ENCODE results near the gene POLR3C.
"Not testable (repeated sequence)": the region's sequence is repeated elsewhere in the genome, so short reads cannot be mapped to it uniquely, and the experiment has no call there.

The POLR3C gene, protein sequence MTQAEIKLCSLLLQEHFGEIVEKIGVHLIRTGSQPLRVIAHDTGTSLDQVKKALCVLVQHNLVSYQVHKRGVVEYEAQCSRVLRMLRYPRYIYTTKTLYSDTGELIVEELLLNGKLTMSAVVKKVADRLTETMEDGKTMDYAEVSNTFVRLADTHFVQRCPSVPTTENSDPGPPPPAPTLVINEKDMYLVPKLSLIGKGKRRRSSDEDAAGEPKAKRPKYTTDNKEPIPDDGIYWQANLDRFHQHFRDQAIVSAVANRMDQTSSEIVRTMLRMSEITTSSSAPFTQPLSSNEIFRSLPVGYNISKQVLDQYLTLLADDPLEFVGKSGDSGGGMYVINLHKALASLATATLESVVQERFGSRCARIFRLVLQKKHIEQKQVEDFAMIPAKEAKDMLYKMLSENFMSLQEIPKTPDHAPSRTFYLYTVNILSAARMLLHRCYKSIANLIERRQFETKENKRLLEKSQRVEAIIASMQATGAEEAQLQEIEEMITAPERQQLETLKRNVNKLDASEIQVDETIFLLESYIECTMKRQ

DNA sequence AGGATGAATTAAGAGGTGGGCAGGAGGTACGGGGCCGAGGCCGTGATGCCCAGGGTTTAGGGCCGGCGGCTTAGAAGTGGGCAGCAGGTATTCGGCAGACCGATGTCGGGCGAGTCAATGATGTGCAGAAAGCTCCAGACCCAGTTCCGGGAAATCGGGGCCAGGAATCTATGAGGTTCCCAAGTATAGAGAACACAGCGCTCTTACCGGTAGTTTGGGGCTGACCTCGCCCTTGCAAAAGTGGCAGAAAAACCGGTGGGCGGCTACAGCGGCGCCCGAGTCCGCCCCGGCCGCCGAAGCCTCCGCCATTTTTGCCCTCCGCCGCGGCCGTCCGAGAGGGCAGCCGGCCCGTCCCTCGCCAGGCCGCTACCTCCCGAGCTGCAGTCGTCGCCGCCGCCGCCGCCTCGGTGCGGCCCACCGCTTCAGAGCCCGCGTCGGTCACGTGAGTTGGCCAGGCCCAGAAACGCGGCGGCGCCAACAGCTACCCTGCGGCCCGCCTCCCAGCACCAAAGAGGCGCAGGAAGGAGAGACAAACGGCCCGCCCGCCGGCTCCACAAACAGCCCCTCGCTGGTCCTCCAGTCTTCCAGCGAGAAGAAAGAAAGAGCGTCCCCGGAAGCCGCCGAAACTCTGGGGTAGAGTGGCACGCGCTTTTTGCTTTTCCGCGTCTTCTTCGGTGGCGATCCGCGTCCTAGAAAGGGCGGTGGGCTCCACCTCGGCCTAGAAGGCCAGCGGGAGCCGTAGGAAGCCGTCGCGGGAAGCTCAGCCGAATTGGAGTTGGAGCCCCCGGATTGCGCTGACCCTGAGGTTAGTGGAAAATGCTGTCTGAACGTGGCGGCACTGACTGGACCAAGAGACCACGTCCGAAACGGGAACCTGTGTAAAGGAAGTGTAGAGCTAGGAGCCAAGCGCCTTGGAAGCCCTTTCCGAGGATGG, at the start of gene POLR3C, which contains the start of gene RNF115:
POLR3C (plus strand) TSS at position 636 of the 934 bp plus-strand sequence. CDS start 1,577 bp downstream, outside the sequence.
RNF115 (minus strand) TSS at position 531 of the 934 bp plus-strand sequence; CDS start at position 309, 222 bp downstream.
- peak; percentile 98 to 100 for DNase-seq

DNA sequence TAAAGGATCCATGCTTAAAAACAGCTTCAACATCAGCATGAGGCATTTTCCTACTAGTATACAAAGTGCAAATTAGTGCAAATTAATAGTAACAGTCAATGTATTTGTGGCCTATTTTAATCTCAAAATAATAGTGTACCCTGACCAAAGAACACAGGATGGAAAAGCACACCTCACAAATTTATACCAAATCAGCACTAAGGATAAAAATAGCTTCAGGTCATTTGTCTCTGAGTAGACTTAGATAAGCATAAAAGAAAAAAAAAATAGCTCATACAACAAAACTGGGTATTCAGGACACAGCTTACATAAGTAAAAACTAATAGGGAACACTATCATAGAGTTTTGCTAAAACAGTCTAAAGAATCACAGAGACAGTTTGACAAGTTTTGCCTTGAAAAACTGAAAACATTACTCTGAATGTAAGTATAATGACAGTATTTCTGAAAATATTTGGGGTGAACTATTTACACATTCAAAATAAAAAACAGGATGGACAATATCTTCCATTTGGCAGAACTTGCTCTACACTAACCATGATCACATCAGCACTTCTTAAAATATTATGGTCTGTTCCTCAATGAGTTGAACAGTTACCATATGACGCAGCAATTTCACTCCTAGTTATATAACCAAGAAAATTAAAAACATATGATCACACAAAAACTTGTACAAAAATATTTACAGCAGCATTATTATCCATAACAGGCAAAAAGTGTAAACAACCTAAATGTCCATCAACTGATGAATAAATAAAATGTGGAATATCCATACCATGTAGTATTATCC, 46.4 kb upstream of the POLR3C start:
- no peak for DNase-seq

GRCh38 chr1:145778146-145778540, 45.9 kb upstream of the POLR3C start:
- DNase-seq, result no peak

- no peak for DNase-seq
Measured at GRCh38 chr1:145782272-145783099, 41.5 kb upstream of the POLR3C start.

GRCh38 chr1:145784409-145784808, 39.6 kb upstream of the POLR3C start:
- DNase-seq, result no peak

- no peak for DNase-seq
Measured at GRCh38 chr1:145785547-145785946, 38.5 kb upstream of the POLR3C start.

DNA sequence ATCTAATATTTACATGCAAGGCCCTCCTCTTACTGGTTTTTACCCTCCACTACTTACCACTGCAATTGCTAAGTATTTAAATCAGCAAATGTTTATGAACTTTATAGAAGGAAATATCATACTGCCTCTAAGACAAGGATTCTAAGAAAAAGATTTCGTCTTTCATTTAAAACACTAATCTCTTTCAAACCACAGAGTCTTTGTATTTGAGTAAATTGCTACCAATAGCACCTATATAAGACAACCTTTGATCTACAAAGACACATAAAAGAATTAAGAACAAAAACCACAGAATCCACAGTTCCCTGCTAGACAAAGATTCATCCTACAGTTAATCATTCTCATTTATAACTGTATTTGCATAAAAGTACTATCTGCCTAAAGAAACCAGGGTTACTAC, 37.7 kb upstream of the POLR3C start:
- DNase-seq, result no peak

DNA sequence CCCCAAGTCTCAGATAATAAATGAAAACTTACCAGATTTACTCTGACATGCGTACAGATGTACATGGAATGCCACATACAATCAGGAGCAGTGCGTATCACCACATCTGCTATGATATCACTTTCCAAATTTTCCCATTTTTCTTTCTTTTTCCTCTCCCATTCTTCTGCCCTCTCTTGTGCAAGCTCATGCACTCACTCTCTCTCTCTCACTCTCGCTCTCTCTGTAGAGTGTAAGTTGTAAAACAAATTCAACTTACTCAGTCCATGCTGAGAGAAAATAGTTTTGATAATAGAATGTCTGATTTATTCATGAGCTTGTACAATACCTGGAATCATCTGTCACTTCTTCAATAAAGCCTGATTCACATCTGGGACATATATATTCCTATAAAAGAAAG, 35.4 kb upstream of the POLR3C start:
- no peak for DNase-seq

GRCh38 chr1:145791860-145792259, 32.1 kb upstream of the POLR3C start:
- DNase-seq, result not testable (repeated sequence)

DNA sequence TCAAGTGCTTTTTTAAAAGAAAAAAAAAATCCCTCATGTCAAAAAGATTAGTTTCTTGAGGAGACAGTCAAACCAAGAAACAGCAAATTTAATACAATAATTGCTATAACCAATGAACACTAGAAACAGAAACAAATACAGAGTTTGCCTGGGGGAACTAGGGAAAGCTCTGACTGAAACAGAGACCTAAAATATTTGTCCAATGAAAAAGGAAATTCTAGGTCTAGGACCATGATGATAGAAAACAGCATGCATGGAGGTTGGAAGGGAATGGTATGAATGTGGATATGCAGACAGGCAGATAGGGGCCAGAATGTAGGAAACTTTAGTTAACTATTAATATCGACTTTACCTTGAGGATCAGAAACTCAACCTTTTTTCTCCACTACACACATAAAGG, 31.5 kb upstream of the POLR3C start:
- no peak for DNase-seq

- no peak for DNase-seq
Measured at GRCh38 chr1:145795257-145795881, 28.6 kb upstream of the POLR3C start.

DNA sequence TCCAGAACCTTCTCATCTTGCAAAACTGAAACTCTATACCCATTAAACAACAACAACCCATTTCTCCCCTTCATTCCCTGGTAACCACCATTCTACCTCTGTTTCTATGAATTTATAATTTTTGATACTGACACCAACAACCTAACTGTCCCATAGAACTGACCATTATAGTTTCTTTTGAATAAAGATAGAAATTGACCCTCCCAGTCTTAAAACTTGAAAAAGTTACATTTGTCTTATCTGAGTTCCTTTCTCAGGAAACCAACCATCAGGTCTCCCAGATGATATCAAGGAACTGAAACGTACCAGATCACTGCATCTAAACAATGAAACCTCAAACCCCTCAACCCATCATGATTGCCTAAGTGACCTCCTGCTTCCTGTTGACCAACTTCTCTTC, 27.2 kb upstream of the POLR3C start:
- no peak for DNase-seq

GRCh38 chr1:145799806-145800205, 24.2 kb upstream of the POLR3C start:
- DNase-seq, result no peak

DNA sequence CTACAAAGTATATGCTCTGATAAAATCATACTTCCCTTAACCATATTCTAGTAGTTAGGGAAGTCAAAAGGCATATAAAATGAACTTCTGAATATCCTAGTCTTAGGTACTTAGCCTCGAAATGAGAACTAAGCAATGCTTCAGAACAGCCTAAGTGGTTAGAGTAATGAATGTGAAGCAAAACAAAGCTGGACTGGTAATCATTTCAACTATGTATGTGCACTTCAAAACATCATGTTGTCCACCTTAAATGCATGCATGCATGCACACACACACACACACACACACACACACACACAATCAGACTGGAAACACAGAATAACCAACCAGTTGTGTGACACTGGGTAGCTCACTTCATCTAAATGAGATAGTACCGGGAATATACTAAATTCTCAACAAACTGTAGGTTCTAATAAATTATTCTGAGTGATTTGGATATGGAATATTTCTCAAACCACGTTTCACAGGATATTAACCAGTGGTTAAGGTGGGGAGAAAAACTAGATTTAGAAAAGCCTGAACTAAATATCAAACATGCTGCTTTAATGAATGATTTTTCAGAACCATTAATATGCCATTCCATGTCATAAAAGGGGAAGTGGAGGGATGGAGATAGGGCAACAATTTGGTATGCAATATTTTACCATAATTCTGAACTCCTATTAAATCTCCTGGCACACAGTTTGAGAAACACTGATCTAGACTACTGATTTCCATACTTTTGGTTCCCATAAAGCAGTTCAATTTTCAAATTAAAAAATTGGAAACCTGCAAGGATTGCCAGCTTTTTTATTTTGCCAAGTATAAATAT, 19.6 kb upstream of the POLR3C start:
- DNase-seq, result no peak

DNA sequence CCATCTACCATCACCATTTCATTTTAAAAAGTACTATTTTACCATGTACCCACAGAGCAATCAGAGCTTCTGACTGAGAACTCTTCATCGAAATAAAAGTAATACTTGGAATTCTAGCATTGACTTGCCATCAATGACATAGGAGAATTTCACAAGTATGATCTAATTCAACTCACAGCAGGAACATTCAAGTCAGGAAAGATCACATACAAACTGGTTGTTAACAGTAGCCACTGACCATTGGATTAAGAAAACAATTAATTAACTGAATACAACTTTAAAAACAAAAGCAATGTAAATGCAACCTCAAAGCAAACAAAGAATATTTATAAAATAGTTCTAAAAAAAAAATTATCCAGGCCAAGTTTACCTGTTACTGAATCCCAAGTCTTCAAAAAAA, 18.9 kb upstream of the POLR3C start:
- no peak for DNase-seq

DNA sequence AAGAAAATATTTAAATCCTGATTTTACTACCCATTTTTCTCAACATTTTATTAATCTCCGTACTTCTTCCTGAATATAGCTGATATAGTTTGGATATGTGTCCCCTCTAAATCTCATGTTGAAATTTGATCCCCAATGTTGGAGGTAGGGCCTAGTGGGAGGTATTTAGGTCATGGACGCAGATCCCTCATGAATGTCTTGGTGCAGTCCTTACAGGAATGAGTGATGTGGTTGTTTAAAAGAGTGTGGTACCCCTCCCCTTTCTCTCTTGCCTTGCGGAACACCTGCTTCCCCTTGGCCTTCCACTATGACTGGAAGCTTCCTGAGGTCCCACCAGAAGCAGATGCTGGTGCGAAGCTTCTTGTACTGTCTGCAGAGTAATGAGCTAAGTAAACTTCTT, 17.6 kb upstream of the POLR3C start:
- no peak for DNase-seq

DNA sequence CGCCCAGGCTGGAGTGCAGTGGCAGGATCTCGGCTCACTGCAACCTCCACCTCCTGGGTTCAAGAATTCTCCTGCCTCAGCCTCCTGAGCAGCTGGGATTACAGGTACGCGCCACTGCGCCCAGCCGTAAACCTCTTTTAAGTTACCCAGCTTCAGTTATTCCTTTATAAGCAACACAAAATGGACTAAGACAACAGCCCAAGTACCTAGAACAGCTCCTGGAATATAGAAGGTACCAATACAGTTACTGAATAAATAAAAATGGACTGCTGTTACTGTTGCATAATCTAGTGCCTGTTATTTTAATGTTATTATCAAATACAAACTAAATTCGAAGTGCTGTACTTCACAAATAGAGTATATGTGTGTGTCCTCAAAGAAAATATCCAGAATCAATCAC, 17.2 kb upstream of the POLR3C start:
- no peak for DNase-seq

DNA sequence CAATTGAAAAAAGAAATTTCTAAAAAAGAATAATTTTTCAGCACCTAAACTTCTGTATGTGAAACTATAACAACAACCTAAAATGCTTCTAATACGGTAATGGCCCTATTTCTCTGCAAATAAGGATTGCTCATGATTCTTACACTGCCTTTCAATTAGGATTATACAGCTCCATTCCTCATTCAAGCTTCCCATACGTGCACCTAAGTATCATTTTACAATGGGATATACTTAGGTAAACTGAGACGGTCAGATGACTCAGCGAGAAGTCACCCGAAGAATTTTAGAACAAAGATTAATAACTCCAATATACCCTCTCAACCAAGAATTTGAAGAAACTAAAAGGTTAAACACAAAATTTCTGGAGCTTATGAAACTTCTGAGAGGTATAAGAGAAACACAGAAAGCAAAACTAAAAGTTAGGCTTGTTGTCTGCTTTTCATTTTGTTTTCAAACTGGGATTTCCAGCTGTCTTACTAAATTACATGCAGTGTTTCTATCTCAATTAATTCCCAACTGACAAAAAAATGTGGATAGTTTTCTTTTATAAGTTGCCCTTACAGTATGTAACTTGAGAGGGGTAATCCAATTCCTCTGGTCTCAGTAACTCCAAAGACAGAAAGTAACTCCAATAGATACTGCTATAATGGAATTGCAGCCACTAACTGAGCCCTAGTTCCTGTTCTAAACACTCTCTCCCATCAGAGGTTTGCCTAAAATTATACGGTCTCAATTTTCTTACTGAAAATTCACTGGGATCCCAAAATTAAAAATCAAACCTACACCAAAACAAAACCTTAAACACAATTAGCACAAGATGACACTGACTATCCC, 10.8 kb upstream of the POLR3C start:
- DNase-seq, result not testable (repeated sequence)

GRCh38 chr1:145818095-145818494, 5.9 kb upstream of the POLR3C start:
- DNase-seq, result not testable (repeated sequence)

Data from NCI-H526 (cell line).